Measurements from ENCODE around the gene PRMT1.
A peak's percentile ranks its signal among the peaks of the same experiment; 100 is the strongest.

PRMT1 gene

DNA sequence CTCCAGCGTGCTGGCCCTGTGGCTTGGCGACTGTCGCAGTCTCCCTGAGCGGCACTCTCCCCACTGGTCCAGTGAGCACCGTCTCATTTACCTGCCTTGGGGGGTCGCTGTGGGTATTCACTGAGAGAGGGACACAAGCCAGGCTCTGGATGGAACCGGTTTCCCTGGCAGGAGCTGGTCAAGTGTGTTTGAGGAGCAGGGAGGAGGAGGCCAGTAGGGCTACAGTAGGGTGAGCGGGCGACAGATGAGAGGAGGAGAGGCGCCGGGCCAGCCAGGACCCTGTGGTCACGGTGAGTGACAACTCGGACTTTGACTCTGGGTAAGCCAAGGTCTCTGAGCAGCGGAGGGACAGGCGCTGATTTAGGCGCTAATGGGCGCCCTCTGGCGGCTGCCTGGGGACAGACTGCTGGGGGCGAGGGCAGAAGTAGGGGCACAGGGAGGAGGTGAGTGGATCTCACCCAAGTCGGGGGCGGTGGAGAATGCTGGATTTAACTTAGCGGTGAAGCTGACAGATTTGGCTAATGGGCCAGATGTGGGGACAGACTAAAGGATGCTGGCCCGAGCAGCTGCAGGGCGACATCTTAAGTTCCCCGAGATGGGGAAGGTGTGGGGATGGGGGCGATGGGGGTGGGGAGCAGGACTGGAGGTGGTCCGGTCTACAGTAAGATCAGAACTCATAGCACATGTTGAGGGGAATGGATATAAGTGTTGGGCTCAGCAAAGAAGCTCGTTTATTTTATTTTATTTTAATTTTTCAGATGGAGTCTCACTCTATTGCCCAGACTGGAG, 4.7 kb upstream of the PRMT1 start:
- peak; percentile 89 for DNase-seq

DNA sequence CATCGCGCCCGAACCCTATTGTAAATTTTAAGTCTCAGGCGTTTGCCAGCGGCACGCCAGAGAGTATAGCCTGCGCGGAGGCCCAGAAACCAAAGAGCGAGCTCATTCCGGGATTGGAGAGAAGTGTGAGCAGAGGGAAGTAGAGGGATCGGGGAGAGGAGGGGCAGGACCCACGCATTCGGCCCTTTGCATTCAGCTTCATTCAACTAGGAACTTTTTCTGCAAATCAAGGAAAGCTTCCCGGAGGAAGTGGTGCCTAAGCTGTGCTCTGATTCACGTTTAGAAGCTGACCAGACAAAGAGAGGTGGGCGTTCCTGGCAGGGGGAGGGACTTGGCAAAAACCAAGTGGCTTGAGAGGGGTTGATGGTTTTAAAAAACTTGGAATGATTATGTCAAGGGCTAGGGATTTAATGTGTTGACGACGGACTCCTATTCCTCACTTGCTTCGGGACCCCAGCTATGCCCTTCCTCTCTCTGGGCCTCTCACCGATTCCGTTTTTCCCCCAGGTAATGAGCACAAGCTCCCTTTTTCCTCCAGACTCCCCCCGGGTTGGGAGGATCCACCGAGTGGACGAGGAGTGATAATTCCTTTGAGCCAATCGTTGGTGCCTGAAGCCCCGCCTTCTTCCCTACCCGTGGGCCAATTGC, 811 bp upstream of the PRMT1 start:
- DNase-seq = peak; percentile 95

DNA sequence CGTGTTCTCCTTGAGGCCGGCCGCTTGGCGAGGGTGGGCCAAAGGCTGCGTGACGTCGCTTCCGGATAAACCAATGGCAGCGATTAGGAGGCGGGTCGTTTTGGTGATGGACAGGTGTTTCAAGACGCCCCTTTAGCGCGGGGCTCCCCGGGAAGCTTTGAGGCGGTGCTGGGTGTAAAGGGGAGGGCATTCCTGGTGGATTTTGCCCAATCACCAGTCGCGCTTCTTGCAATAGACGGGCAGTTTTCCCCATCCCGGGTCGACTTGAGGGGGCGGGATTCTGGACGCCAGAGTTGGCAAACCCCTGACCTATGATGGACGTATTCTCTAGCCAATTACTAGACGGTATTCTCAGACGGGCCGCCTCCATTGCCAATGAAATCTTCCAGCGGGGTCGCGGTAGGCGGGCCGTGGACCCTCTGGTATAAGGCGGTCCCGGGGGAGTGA, 264 bp upstream of the PRMT1 start:
- peak; percentile 99 for DNase-seq

DNA sequence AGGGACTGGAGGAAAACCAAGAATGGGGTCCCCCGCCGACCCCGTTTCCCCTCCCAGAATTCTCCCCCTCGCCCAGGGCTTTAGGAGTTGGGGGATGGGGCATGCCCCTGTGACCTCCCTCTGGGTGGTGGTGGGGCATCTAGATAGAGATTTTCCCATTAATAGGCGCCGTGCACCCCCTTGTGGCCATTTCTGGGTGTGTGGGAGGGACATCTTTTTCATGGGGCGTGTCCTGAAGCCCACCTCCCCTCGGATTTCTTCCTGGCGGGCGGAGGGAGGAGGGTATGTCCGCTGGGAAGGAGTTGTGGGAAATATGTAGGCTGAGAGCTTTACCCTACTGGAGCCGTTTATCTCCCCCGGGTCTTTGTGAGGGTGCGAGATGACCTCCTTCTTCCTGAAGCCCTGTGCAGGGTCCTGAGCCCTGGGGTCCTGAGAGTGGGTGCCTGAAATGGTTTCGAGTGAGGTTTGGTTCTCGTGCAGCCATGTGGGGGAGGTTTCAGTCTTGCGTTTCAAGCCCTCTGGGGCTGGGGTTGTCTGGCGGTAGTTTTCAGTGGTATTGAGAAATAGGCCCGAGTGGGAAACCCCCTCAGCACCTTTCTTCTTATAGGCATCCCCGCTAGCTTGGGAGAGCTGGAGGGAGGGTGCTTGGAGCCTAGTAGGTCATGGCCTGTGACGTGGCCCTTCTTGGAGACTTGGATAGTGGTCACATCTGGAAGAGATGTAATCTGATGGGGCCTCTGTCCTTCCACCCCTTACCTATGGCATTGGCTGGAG, 1.0 kb downstream of the PRMT1 start:
- peak; percentile 73 for DNase-seq

DNA sequence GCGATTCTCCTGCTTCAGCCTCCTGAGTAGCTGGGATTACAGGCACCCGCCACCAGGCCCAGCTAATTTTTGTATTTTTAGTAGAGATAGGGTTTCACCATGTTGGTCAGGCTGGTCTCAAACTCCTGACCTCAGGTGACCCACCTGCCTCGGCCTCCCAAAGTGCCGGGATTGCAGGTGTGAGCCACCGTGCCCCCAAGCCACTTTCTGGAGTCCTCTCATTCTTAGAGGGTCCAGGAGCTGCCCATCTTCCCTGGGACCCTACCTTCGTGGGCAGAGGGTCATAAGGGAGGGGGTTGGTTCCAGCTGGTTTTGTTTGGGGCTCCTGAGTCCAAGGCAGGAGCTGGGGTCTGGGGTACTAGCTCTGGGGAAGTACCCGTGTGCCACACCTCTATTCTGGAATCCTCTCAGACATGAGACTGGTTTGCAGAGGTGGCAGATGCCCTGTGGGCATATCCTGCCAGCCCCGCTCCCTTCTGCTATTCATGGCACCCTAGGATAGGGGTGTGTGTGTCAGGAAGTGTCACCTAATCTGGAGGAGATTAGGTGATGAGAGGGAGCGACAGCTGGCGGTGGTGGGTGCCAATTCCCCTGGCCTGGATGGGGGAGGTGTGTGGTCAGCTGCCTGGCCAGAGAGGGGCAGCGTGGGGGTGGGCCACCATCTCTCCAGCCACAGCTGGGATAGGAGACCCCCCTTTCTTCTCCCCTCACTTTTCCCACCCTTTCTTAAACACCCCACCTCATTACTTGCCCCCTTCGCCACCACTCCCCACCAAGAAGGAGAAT, 2.1 kb downstream of the PRMT1 start:
- peak; percentile 52 for DNase-seq

DNA sequence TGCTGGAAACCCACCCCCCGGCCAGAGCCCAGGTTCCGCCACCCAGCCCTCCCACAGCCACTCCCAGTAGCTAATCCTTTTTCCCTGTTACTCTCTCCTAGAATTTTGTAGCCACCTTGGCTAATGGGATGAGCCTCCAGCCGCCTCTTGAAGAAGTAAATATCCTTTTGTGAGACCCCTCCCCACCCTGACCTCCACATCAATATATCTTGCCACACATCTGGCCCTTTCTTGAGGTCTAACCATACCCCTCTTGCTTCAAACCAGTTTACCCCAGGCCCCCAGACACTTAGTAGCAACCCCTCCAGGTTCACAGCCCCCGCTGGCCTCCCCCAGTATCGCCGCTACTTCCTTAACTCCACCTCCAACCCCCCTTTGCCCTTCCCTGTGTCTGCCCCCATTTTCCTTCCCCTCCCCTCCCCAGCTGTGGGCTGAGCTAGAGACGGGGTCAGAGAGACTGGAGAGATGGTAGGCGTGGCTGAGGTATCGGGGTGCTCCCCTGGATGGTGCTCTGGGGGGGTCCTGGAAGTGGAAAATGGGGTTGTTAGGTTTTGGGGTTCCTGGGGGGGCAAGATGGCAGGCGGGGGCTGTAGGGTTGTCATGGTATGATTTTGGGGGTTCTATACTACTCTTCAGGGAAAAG, 2.8 kb downstream of the PRMT1 start:
- DNase-seq = no peak

DNA sequence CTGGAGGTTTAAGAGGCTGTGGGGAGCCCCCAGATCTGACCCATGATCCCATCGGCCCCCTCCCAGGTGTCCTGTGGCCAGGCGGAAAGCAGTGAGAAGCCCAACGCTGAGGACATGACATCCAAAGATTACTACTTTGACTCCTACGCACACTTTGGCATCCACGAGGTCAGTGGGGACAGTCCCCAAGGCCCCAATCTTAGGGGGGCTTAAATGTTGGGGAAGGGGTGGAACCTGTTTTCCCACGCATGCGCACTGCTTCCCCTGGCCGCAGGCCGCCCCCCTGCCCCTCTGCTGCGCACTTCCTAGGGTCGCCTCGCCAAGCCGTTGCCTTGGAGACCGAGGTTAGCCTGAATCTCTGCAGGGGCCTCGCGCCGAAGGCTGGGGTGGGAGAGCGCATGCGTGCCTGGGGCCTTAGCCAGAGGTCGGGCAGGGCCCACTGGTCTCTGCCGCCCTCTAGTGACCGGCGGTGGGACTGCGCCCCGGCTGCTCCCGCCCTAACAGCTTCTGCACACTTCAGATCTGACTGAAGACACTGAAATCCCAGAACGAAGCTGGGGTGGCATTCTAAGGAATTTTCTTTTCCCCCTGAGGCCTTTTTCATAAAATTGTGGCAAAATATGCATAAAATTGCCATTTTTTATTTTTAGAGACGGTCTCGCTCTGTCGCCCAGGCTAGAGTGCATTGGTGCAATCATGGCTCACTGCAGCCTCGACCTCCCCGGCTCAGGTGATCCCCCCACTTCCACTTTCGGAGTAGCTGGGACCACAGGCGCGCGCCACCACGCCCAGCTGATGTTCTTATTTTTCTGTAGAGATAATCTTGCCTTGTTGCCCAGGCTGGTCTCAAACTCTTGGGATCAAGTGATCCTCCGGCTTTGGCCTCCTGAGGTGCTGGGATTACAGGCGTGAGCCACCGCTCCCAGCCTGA, 3.6 kb downstream of the PRMT1 start:
- DNase-seq = peak; percentile 86

DNA sequence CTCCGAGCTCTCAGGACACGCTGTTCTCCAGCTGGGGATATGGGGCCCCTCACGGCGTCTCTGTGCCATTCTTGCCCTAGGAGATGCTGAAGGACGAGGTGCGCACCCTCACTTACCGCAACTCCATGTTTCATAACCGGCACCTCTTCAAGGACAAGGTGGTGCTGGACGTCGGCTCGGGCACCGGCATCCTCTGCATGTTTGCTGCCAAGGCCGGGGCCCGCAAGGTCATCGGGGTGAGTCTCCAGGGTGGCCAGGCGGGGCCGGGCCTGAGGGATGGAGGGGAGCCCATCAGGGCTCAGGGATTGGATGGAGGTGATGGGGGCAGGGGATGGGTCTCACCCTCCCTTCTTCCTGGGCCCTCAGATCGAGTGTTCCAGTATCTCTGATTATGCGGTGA, 4.8 kb downstream of the PRMT1 start:
- DNase-seq = no peak

DNA sequence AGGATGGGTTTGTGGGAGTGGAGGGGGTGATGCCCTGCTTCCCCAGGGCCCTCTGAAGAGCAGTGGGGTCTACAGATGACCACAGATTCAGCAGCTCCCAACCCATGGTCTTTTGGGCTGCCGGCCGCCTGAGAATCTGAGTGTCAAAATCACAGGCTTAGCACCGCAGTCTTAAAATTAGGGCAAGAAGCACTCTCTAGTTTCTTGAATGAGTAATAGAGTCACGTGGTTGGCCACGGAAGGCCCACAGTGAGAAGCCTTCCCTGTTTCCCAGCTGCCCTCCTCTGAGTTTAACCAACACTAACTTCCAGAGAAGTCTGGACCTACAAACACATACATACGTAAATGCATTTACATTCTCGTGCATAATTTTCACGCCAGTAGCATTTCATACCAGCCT, 5.2 kb downstream of the PRMT1 start:
- DNase-seq = no peak

DNA sequence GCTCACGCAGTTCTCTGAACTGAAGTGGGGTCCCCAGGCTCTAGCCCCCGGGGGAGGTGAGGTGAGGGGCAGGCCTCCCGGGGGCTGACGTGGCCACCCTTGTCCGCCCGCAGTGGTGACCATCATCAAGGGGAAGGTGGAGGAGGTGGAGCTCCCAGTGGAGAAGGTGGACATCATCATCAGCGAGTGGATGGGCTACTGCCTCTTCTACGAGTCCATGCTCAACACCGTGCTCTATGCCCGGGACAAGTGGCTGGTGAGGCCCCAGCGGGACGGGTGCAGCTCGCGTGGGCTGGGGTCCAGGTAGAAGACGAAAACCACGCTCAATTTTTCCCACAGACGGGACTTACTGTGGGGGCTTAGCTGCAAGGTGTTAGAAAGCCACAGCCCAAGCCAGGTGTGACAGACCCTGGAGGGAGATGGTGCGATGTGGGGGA, 6.8 kb downstream of the PRMT1 start:
- no peak for DNase-seq

DNA sequence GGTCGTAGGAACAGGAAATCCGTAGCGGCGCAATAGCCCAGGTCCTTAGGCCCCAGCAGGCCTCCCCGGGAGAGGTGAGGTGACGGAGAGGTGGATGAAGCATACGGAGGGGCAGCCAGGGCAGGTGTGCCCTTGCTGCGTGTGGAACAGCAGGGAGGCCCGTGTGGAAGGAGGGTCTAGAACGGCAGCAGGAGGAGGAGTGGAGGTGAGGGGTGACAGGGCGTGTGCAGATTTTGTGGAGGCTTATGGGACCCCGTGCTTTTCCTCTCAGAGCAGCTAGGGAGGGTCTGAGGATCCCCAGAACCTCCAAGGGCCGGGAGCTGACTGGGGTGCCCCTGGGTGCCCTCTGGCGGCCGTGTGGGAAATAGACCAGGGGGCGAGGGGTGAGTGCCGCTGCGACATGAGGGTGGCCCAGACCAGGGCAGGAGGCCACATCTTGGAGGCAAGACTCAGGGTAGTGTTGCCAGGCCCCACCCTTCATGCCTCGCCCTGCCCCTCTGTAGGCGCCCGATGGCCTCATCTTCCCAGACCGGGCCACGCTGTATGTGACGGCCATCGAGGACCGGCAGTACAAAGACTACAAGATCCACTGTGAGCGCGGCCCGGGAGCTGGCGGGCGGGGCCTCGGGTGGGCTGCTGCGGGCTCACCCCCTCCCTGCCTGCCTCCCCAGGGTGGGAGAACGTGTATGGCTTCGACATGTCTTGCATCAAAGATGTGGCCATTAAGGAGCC, 7.3 kb downstream of the PRMT1 start:
- peak; percentile 34 for DNase-seq

DNA sequence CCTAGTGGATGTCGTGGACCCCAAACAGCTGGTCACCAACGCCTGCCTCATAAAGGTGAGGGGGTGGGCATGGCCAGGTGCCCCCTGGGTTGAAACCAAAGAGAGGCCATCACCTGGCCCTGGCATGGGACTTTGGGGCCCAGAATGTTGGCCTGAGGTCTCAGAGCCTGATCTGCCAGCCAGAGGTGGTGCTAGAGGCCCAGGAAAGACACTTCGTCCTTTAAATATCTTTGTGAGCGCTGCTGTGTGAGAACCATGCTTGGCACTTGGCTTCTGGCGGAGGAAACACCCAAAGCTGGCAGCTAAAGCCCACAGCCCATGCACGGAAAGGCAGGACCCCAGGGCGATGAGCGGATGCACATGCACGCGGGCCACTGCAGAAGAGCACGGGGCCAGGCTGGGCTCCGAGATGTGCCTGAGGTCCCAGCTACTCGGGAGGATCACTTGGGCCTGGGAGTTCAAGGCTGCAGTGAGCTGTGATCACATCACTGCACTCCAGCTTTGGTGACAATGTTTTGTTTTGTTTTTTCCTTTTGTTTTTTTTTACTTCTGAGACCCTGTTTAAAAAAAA, 8.0 kb downstream of the PRMT1 start:
- no peak for DNase-seq

DNA sequence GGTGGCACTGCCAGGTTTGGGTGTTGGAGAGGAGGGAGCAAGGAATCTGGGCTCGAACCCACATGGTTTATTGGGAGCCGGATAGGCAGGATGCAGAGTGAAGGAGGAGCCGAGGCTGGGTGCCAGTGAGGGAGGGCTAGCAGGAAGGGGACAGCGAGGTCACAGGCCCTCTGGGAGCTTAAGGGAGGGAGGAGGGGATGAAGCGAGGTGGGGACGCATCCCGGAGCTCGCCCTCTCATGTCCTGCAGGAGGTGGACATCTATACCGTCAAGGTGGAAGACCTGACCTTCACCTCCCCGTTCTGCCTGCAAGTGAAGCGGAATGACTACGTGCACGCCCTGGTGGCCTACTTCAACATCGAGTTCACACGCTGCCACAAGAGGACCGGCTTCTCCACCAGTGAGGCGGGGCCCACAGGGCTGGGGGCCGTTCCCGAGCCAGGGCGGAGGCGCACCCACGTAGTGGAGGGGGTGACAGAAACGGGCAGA, 8.8 kb downstream of the PRMT1 start:
- no peak for DNase-seq

DNA sequence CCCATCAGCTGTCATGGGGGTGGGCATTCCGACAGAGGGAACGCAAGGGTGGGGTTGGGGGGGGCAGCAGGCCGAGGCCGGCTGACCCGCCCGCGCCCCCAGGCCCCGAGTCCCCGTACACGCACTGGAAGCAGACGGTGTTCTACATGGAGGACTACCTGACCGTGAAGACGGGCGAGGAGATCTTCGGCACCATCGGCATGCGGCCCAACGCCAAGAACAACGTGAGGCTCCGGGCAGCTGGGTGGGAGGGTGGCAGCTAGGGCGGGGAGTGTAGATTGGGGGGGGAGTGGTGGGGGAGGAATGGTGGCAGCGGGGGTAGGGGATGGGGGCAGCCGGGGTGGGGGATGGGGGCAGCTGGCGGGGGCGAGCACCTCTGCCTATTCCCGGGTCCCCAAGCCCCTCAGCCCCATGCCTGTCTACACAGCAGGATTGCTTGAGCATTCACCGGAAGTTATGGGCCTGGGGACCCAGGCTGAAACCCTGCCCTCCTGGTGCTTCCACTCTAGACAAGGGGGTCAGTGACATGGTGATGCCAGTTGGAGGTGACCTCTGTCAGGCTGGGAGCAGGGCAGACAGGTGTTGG, 9.5 kb downstream of the PRMT1 start:
- DNase-seq = no peak

DNA sequence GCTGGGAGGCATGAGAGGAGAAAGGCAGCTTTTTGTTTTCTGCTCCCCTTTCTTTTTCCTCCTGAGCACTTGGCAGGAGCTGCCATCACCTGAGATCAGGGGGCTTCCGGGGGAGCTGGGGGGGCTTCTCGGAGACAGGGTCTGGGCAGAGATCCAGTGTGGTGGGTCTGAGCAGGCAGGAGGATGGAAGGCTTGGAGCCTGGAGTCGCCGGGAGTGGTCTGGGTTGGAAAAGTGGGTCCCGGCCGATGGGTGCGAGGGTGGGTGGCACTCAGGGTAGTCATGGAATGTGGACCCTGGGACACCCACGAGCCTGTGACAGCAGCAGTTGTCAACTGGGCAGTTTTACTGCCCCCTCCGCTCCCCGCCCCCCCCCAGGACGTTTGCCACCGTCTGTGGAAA, 10.1 kb downstream of the PRMT1 start:
- DNase-seq = no peak

DNA sequence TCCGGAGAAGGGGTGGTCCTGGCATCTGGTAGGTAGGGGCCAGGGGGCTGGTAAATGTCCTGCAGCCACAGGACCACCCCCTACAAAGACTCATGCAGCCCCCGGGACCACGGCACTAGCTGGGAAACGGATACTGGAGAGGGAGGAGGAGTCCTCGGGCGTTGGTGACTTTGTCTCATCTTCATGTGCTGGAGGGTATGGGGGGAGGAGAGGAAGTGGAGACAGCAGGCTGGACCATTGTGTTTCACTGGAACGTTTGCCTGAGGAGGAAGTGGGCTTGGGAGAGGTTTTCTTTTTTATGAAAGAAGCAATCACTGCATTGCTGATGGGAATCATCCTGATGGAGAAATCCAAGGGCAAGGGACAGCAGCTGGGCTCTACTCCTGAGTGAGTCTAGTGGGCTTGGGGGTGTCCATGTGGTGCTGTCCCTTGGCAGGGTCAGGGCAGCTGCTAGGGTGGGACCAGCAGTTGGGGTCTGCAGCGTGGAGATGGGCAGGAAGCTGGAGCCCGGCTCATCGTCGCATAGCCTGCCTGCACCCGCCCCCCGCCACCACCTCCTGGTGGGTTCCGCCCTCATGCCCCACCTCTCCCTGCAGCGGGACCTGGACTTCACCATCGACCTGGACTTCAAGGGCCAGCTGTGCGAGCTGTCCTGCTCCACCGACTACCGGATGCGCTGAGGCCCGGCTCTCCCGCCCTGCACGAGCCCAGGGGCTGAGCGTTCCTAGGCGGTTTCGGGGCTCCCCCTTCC, 10.7 kb downstream of the PRMT1 start:
- peak; percentile 55 for DNase-seq

DNA sequence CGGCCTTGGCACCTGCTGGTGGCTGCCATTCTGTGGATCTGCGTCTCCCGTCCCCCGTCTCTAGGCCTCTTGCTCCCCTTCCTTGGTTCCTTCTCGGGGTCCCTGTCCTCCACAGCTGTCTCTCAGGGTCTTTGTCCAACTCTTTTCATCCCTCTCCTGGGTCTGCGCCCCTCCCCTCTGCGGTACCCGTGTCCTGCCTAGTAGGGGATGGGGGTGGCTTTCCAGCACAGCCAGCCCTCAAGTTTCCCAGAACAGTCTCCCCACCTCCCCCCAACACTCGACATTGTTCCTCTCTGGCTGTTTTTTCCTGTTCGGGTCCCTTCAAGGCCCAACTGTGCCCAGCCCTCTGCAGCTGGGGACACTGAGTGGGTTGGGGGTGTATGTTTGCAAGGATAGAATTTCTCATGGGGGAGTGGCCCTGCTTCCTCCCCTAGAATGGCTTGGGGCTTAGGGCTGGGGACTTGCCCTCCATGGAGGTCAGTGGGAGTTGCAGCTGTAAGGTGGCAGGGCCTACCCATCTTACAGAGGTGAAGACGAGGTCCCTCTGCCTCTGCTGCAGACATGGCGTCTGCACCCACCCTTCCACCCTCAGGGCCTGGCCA, 11.6 kb downstream of the PRMT1 start:
- no peak for DNase-seq
